DOHH2 (cell line): ENCODE data around the gene LRRC4C.
"Not testable (repeated sequence)": the region's sequence is repeated elsewhere in the genome, so short reads cannot be mapped to it uniquely, and the experiment has no call there.

Experiments used
- H3F3A ChIP-seq: fragments of 200-600 bp; sonication (generic), shearing (Covaris generic); 2 replicates; pipeline ENCODE4 v1.6.0; 2016; ENCODE audit warnings: antibody characterized with exemption, mild to moderate bottlenecking; ENCODE audit not compliant: control insufficient read depth, insufficient read depth
- H3K27ac ChIP-seq: fragments of 200-600 bp; sonication (generic); 2 replicates; pipeline ENCODE4 v1.5.1; 2014; ENCODE audit warnings: low read depth, mild to moderate bottlenecking, low read length, moderate library complexity
- H3K27me3 ChIP-seq: fragments of 200-600 bp; sonication (generic); 2 replicates; pipeline ENCODE4 v1.6.1; 2014; ENCODE audit warnings: mild to moderate bottlenecking, low read length, mixed read lengths; ENCODE audit not compliant: control insufficient read depth
- H3K36me3 ChIP-seq: fragments of 200-600 bp; sonication (generic); 2 replicates; pipeline ENCODE4 v1.6.1; 2014; ENCODE audit warnings: mild to moderate bottlenecking, low read length, moderate library complexity, mixed read lengths; ENCODE audit not compliant: control insufficient read depth
- H3K4me1 ChIP-seq: fragments of 200-600 bp; sonication (generic); 2 replicates; pipeline ENCODE4 v1.6.1; 2014; ENCODE audit warnings: mild to moderate bottlenecking, low read length, mixed read lengths; ENCODE audit not compliant: control insufficient read depth
- H3K4me2 ChIP-seq: fragments of 200-600 bp; sonication (generic); 2 replicates; pipeline ENCODE4 v1.6.0; 2014; ENCODE audit warnings: mild to moderate bottlenecking, low read length, moderate library complexity
- H3K4me3 ChIP-seq: fragments of 200-600 bp; sonication (generic); 2 replicates; pipeline ENCODE4 v1.5.1; 2014; ENCODE audit warnings: mild to moderate bottlenecking, low read length, mixed read lengths
- H3K79me2 ChIP-seq: fragments of 200-600 bp; sonication (generic); 2 replicates; pipeline ENCODE4 v1.6.1; 2014; ENCODE audit warnings: mild to moderate bottlenecking, low read length, mixed read lengths; ENCODE audit not compliant: control insufficient read depth
- H3K9me2 ChIP-seq: fragments of 200-600 bp; sonication (generic); replicated peaks from 2 replicates; pipeline ENCODE4 v1.6.1; 2014; ENCODE audit warnings: mild to moderate bottlenecking, low read length, mixed read lengths; ENCODE audit not compliant: control insufficient read depth
- H3K9me3 ChIP-seq: fragments of 200-600 bp; sonication (generic); 2 replicates; pipeline ENCODE4 v1.6.1; 2014; ENCODE audit warnings: antibody characterized with exemption, low read length, mixed read lengths; ENCODE audit not compliant: control insufficient read depth, insufficient read depth
- H4K20me1 ChIP-seq: fragments of 200-600 bp; sonication (generic); 2 replicates; pipeline ENCODE4 v1.6.0; 2014; ENCODE audit warnings: low read depth, mild to moderate bottlenecking, antibody characterized with exemption, low read length, moderate library complexity; ENCODE audit not compliant: control insufficient read depth, insufficient read depth
- EZH2phosphoT487 ChIP-seq: fragments of 200-600 bp; sonication (generic); IDR thresholded peaks from 2 replicates; pipeline ENCODE4 v1.6.1; 2017; ENCODE audit warnings: borderline replicate concordance, mild to moderate bottlenecking, antibody characterized with exemption, low read length, moderate library complexity, mixed read lengths
- TF ChIP-seq, protein P1 (sequence below): fragments of 200-600 bp; sonication (generic); IDR thresholded peaks from one replicate; pipeline ENCODE4 v1.5.1; 2014; ENCODE audit warnings: antibody characterized with exemption, mild to moderate bottlenecking, low read depth, low read length; ENCODE audit not compliant: poor library complexity, severe bottlenecking

The LRRC4C gene

DNA sequence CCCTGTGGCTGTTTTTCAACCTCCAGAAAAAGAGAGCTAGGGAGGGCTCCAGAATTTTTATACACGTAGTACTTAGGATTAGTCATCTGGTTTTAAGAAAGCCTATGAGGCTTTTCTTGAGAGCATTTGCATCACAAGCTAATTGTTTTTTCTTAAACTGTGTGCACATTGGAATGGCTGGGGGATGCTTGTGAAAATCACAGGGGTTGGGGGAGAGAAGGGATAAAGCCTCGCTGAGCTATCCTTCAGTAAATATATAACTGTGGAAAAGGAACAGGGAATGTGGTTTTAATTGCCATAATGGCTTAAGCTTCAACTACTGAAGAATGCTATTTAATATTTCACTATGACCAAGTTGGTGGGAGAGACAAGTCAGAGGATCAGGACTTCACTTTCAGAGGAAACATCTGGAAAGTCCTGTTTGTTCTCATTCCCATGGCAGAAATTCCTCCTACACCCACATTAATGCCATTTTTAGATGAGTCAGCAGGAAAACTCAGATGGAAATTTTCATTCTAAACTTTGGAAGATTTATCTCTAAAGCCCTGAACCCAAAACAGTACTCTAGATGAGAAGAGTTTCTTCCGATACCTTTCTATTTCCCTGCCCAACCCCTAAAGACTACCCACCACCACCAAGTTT lies 591.3 kb downstream of the LRRC4C start:
- H3K4me2 ChIP-seq = no peak overlapping the region
- no peaks in the 10 kb centered on the region for H3F3A ChIP-seq
- H3K4me3 ChIP-seq = no peak overlapping the region
- no peaks in the 10 kb centered on the region for H3K27me3 ChIP-seq
- no peaks in the 10 kb centered on the region for H3K79me2 ChIP-seq
- H3K9me2 ChIP-seq = no peaks in the 10 kb centered on the region
- TF ChIP-seq, protein P1, sequence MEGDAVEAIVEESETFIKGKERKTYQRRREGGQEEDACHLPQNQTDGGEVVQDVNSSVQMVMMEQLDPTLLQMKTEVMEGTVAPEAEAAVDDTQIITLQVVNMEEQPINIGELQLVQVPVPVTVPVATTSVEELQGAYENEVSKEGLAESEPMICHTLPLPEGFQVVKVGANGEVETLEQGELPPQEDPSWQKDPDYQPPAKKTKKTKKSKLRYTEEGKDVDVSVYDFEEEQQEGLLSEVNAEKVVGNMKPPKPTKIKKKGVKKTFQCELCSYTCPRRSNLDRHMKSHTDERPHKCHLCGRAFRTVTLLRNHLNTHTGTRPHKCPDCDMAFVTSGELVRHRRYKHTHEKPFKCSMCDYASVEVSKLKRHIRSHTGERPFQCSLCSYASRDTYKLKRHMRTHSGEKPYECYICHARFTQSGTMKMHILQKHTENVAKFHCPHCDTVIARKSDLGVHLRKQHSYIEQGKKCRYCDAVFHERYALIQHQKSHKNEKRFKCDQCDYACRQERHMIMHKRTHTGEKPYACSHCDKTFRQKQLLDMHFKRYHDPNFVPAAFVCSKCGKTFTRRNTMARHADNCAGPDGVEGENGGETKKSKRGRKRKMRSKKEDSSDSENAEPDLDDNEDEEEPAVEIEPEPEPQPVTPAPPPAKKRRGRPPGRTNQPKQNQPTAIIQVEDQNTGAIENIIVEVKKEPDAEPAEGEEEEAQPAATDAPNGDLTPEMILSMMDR = no peak
- TF ChIP-seq EZH2phosphoT487 = no peak
- H3K36me3 ChIP-seq = no peaks in the 10 kb centered on the region
- no peak overlapping the region for H3K27ac ChIP-seq
- peaks cover 3% of the 10 kb centered on the region; the same call in 1 of the 2 replicates for H3K9me3 ChIP-seq
- H4K20me1 ChIP-seq = no peaks in the 10 kb centered on the region
- H3K4me1 ChIP-seq = no peaks in the 10 kb centered on the region

DNA sequence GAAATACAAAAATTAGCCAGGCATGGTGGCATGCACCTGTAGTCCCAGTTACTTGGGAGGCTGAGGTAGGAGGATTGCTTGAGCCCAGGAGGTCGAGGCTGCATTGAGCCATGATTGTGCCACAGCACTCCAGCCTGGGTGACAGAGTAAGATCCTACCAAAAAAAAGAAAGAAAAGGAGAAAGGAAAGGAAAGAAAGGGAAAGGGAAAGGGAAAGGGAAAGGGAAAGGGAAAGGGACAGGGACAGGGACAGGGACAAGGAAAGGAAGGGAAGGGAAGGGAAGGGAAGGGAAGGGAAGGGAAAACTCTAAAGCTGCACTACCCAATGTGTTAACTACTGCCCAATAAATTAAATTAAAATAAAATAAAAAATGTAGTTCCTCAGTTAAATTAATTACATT lies 601.7 kb downstream of the LRRC4C start:
- H3F3A ChIP-seq, H3K4me1 ChIP-seq, H3K27ac ChIP-seq, H3K4me2 ChIP-seq, H3K79me2 ChIP-seq, H3K9me3 ChIP-seq, H4K20me1 ChIP-seq, H3K9me2 ChIP-seq, H3K27me3 ChIP-seq, H3K4me3 ChIP-seq, H3K36me3 ChIP-seq: not testable (repeated sequence)

DNA sequence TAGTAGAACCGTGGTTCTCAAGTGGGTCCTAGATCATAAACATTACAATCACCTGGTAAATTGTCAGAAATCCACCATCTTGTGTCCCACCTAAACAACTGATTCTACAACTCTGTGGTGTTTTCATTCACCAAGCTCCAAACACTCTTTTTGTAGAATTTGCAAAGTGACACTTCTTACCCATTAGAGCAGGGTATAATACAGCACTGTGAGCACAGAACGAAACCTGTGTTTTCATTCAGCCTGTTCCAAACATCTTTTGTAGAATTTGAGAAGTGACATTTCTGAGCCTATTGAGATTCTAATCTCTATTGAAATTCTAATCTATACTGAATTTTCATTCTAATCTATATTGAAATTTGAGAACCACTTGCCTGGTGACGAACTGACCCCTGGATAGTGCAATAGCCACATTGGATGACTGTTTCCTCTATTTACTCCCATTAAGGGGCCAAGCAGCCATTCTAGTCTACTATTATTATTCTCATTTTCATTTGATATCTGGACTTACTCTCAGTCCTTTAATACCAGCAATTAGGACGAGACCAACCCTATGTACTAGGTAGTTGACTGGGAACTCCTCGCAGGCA lies 616.6 kb downstream of the LRRC4C start:
- no peak overlapping the region for H3K27ac ChIP-seq
- no peaks in the 10 kb centered on the region for H3K27me3 ChIP-seq
- no peaks in the 10 kb centered on the region for H3K36me3 ChIP-seq
- H3F3A ChIP-seq = no peaks in the 10 kb centered on the region
- H3K4me1 ChIP-seq = no peaks in the 10 kb centered on the region
- no peak for TF ChIP-seq EZH2phosphoT487
- TF ChIP-seq, protein P1 = no peak
- no peaks in the 10 kb centered on the region for H4K20me1 ChIP-seq
- H3K79me2 ChIP-seq = no peaks in the 10 kb centered on the region
- no peak overlapping the region for H3K4me3 ChIP-seq
- H3K9me3 ChIP-seq = no peaks in the 10 kb centered on the region
- no peak overlapping the region for H3K4me2 ChIP-seq
- H3K9me2 ChIP-seq = no peaks in the 10 kb centered on the region

- no peak overlapping the region for H3K4me3 ChIP-seq
- no peaks in the 10 kb centered on the region for H3F3A ChIP-seq
- H3K27me3 ChIP-seq = no peaks in the 10 kb centered on the region
- no peak overlapping the region for H3K27ac ChIP-seq
- H4K20me1 ChIP-seq = no peaks in the 10 kb centered on the region
- no peaks in the 10 kb centered on the region for H3K9me2 ChIP-seq
- no peaks in the 10 kb centered on the region for H3K4me1 ChIP-seq
- no peaks in the 10 kb centered on the region for H3K79me2 ChIP-seq
- H3K9me3 ChIP-seq = no peaks in the 10 kb centered on the region
- TF ChIP-seq, protein P1 = no peak
- TF ChIP-seq EZH2phosphoT487 = no peak
- no peak overlapping the region for H3K4me2 ChIP-seq
- H3K36me3 ChIP-seq = no peaks in the 10 kb centered on the region
These were observed 618.2 kb downstream of the LRRC4C start for GRCh38 chr11:40841231-40841630.
